B cell (primary cell): ENCODE results near the gene SFTPB.

Source experiments
- CTCF ChIP-seq: fragments of 200-600 bp; IDR thresholded peaks from one replicate; pipeline ENCODE4 v1.8.0; 2022; ENCODE audit warnings: antibody characterized with exemption, mild to moderate bottlenecking
- EZH2 ChIP-seq: IDR thresholded peaks from 2 replicates; pipeline ENCODE4 v1.6.1; 2012; ENCODE audit warnings: borderline replicate concordance, low read depth, mild to moderate bottlenecking, moderate library complexity, low read length; ENCODE audit not compliant: insufficient read depth, poor library complexity, severe bottlenecking

- TF ChIP-seq CTCF (no peak), EZH2 (no peak)
These were observed 5.8 kb upstream of the SFTPB start for GRCh38 chr2:85673716-85674375.
